Measurements from ENCODE around the gene CDK13. TPM values are rescaled to one million over a fixed set of nuclear protein-coding genes. Genes with fewer than 3 reads are reported as not detected.

The CDK13 gene
- total and polyA plus RNA-seq, 9 donors = 25.9 to 124 (median 68.4) TPM

DNA sequence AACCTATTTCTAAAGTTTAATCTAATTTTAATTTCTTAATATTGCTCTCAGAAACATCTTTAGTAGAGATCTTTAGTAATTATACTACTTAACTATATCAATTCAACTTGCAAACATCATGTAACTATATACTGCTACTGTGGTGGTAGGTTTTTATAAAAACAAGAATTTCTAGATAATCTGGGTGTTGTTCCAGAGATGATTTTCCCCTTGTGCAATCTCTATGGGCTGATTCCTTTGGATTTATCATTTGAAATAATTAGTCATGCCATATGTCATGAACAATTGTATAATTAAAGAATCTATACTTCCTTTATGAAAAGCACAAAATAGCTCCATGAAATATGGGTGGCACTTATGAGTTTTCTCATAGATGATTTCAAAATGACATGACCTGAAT is 23.9 kb upstream of the CDK13 start:
- H3K36me3 ChIP-seq = no peaks in the 10 kb centered on the region
- DNase-seq = no peak
- intact Hi-C loops (cut with DNase I) = no loop called here
- TF ChIP-seq, protein P1, sequence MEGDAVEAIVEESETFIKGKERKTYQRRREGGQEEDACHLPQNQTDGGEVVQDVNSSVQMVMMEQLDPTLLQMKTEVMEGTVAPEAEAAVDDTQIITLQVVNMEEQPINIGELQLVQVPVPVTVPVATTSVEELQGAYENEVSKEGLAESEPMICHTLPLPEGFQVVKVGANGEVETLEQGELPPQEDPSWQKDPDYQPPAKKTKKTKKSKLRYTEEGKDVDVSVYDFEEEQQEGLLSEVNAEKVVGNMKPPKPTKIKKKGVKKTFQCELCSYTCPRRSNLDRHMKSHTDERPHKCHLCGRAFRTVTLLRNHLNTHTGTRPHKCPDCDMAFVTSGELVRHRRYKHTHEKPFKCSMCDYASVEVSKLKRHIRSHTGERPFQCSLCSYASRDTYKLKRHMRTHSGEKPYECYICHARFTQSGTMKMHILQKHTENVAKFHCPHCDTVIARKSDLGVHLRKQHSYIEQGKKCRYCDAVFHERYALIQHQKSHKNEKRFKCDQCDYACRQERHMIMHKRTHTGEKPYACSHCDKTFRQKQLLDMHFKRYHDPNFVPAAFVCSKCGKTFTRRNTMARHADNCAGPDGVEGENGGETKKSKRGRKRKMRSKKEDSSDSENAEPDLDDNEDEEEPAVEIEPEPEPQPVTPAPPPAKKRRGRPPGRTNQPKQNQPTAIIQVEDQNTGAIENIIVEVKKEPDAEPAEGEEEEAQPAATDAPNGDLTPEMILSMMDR (IDR thresholded peaks at IDR 0.05) = no peak
- no peak for TF ChIP-seq POLR2A (IDR thresholded peaks at IDR 0.05)
- no peak for TF ChIP-seq EP300 (IDR thresholded peaks at IDR 0.05)
- H3K4me3 ChIP-seq = no peak overlapping the region
- H3K27me3 ChIP-seq = no peaks in the 10 kb centered on the region
- H3K27ac ChIP-seq = no peak overlapping the region
- H3K4me1 ChIP-seq (ENCODE audit: insufficient read depth) = no peaks in the 10 kb centered on the region
- H3K9me3 ChIP-seq = no peaks in the 10 kb centered on the region

GRCh38 chr7:39927018-39927417 is 23.0 kb upstream of the CDK13 start:
- intact Hi-C loops (cut with DNase I) = no loop called here

DNA sequence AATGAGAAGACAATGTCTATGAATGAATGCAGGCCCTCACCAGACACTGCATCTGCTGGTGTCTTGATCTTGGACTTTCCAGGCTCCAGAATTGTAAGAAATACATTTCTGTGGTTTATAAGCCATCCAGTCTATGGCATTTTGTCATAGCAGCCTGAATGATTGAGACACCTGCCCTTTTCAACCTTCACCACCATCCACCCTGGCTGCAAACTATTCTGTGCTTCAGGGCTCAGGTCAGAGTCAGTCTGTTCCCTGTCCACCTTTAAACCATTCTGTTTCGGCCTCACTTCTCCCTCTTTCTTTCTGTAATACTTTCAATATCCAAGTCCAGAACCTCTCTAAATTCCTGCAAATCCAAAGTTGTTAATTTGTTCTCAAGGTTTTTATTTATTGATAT is 15.9 kb upstream of the CDK13 start:
- WGBS, 3 donors = 87 to 94% (median 90%) methylated on average over 1 of the region's 1 CpG
- no peaks in the 10 kb centered on the region for H3K4me1 ChIP-seq (ENCODE audit: insufficient read depth)

More at GRCh38 chr7:39927018-39927417, 23.0 kb upstream of the CDK13 start:
- Histone ChIP-seq H3K27ac (no peak overlapping the region), H3K4me3 (no peak overlapping the region), H3K4me1 (ENCODE audit: insufficient read depth) (no peaks in the 10 kb centered on the region), H3K27me3 (no peaks in the 10 kb centered on the region), H3K9me3 (no peaks in the 10 kb centered on the region), H3K36me3 (no peaks in the 10 kb centered on the region)
- no peak for DNase-seq
- TF ChIP-seq, protein P1 (IDR thresholded peaks at IDR 0.05) = no peak
- 86 to 95% (median 92%) methylated on average over 7 of the region's 7 CpGs for WGBS, 3 donors

GRCh38 chr7:39936761-39937160 is 13.3 kb upstream of the CDK13 start:
- no peaks in the 10 kb centered on the region for H3K27me3 ChIP-seq
- WGBS, 3 donors = 72 to 84% (median 84%) methylated on average over 3 of the region's 3 CpGs
- H3K36me3 ChIP-seq = no peaks in the 10 kb centered on the region
- no peaks in the 10 kb centered on the region for H3K4me1 ChIP-seq (ENCODE audit: insufficient read depth)
- H3K27ac ChIP-seq = no peak overlapping the region
- DNase-seq = no peak
- TF ChIP-seq, protein P1 (IDR thresholded peaks at IDR 0.05) = no peak
- TF ChIP-seq EP300 (IDR thresholded peaks at IDR 0.05) = no peak
- TF ChIP-seq POLR2A (IDR thresholded peaks at IDR 0.05) = no peak
- H3K4me3 ChIP-seq = no peak overlapping the region
- H3K9me3 ChIP-seq = no peaks in the 10 kb centered on the region
- intact Hi-C loops (cut with DNase I) = no loop called here

More for the DNA sequence above, 15.9 kb upstream of the CDK13 start:
- intact Hi-C loops (cut with DNase I) = no loop called here
- Histone ChIP-seq H3K4me3 (no peak overlapping the region), H3K36me3 (no peaks in the 10 kb centered on the region), H3K27ac (no peak overlapping the region), H3K27me3 (no peaks in the 10 kb centered on the region), H3K9me3 (no peaks in the 10 kb centered on the region)
- TF ChIP-seq EP300 (IDR thresholded peaks at IDR 0.05) (no peak), POLR2A (IDR thresholded peaks at IDR 0.05) (no peak)
- TF ChIP-seq, protein P1 (IDR thresholded peaks at IDR 0.05) = no peak
- no peak for DNase-seq

Measured in ovary (tissue), 9 donors.